SKM-1 (cell line): ENCODE measurements around the gene GALNT9.
"Not testable (repeated sequence)": the region's sequence is repeated elsewhere in the genome, so short reads cannot be mapped to it uniquely, and the experiment has no call there.

Experiments used
- DNase-seq: peaks from one replicate; lab custom pipeline; 2025; ENCODE audit not compliant: unreplicated experiment; lab: John Stamatoyannopoulos, UW

The GALNT9 gene

DNA sequence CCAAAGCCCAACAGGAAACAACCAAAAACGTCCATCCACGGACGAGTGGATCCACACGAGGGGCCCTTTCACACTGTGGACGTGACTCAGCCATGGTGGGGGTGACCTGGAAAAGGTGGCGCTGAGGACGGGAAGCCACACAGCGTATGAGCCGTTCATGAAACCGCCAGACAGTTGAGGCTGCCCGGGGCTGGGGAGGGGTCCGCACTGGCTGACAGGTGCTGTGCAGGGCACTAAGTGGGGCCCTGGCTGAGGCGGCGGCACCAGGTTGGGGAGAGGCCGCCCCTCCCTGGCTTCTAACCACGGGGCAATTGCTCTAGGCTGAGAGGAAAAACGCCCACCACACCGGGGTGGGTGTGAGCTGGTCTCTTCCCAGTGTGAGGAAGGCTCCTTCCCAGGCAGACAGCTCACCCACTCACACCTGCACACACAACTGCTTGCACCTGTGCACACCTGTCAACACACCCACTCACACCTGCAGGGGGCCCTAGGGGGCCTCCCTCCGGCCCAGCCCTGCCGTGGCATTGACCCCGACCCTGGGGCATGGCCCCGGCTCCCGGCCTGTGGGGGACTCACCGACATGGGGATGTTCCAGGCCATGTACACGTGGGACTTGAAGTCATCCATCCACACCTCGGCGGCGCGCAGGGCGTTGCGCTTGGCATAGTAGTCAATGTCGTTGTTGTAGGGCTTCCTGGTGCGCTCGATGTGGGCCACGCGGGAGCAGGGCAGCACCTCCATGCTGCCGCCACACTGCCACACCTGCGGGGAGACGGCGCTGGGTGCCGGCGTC lies 126.3 kb downstream of the GALNT9 start:
- DNase-seq = no peak

- no peak for DNase-seq
These were observed 127.8 kb downstream of the GALNT9 start for GRCh38 chr12:132201391-132202120.

GRCh38 chr12:132200800-132201199 lies 128.6 kb downstream of the GALNT9 start:
- DNase-seq = no peak

DNA sequence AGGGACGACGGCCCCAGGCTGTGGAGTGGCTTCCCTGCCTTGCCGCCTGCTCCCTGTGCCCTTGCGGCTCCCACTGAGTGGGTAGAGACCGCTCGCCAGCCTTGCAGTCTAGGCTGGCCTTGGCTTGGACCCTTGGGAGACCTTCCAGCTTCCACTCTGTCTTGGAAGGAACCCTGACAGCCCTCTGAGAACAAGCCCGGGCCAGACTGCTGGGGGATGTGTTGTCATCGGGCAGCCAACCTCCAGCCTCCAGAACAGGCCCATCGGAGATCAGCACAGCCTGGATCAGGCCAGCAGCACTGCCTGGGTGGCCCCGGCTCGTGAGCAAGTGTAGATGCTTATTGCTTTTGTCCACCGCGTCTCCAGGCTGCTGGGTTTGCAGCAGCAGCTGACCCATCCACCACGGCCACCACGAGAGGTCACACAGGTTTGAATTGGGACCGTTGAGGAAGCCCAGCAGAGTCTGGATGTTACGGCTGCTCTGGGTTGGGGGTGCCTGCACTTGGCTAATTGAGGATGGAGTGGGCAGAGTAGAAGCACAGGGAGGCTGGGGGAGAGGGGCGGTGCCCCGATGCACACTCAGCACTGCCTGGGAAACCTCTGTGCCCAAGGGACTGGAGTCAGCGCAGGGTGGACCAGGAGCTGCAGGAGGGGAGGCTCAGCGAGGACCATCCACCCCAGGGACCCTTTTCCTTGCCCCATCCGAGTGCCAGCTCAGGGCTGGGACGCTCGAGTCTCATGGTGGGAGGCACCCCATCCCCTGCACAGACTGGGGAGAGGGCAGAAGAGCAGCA lies 129.7 kb downstream of the GALNT9 start:
- no peak for DNase-seq

DNA sequence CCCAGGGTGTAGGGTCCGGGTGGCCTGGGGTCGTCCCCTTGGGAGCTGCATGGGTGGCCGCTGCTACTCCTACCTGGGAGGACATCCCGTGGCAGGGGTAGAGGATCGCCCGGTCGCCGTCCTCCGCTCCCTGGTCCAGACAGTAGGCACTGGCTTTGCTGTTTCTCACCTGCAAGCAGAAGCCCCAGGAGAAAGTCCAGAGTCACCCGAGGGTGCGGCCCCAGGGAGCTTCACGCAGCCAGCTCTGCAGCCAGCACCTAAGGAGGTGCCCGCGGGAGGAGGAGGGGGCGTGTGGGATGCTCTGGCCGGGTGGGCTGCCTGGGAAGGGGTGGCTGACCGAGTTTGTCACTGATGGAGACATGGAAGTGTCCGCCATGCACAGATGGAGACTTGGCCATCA lies 130.3 kb downstream of the GALNT9 start:
- no peak for DNase-seq

DNA sequence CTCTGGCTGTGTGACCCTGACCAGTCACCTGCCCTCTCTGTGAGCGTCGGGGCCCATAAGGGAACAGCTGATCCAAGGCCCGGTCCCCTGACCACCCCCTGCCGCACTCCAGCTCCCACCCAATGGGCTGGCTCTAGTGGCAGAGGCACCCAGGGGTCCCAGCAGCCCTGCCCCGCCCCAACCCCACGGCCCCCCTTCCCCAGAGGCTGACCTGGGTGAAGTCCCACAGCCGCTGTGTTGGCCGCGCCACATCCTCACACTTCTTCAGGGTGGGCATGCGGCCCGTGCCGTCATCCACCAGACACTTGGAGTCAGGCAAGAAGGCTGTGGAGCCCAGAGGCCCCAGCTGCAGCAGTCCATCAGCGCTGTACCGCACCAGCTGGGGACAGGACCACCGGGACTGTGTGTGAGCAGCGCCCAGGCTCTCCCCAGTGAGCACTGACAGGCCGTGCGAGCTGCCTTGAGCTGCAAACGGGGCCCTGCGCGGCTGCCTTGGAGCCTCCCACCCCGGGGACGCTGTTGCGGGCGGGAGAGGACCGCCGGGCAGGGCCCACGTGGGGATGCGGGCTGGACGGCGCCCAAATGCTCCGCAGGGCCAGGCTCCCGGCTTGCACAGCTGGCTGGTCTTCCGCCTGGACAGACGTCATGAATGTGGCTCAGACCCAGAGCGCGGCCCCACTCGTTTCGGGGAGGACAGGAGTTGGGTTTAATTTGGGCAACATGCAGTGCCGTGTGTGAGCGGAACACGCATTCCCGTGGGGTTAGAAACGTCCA lies 131.6 kb downstream of the GALNT9 start:
- DNase-seq = no peak

- no peak for DNase-seq
These were observed 132.5 kb downstream of the GALNT9 start for GRCh38 chr12:132196873-132197390.

GRCh38 chr12:132196038-132196872 lies 133.1 kb downstream of the GALNT9 start:
- DNase-seq = no peak

DNA sequence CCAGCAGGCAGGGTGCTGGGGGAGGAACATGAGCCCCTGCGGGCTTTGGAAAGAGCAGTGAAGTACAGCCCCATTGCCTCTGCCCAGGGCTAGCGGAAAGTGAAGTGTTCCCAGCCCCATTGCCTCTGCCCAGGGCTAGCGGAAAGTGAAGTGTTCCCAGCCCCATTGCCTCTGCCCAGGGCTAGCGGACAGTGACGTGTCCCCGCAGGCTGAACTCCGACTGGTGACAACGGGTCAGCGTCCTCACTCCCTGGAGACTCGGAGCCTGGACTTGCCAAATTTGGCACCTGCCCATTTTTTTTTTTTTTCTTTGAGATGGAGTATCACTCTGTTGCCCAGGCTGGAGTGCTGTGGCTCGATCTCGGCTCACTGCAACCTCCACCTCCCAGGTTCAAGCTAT lies 134.1 kb downstream of the GALNT9 start:
- DNase-seq = not testable (repeated sequence)

GRCh38 chr12:132194556-132194955 lies 134.8 kb downstream of the GALNT9 start:
- no peak for DNase-seq

DNA sequence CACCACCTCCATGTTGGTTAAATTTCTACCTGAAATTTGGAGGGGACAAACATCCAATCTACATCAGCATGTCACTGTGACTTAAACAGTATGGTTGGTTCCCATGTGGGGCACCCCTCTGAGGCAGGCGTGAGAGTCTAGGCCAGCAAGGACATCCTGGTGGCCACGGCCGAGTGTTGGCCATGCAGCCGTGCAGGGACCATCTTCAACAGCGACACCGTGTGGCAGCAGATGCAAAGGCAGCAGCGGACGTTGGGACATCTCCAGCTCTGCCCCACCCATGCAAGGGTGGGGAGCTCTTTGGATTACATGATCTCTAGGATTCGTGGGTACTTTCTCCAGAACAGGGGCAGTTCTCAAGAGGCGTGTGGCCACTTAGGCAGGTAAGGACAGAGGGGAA lies 135.3 kb downstream of the GALNT9 start:
- no peak for DNase-seq

- DNase-seq = no peak
These were observed 137.5 kb downstream of the GALNT9 start for GRCh38 chr12:132191715-132192553.

DNA sequence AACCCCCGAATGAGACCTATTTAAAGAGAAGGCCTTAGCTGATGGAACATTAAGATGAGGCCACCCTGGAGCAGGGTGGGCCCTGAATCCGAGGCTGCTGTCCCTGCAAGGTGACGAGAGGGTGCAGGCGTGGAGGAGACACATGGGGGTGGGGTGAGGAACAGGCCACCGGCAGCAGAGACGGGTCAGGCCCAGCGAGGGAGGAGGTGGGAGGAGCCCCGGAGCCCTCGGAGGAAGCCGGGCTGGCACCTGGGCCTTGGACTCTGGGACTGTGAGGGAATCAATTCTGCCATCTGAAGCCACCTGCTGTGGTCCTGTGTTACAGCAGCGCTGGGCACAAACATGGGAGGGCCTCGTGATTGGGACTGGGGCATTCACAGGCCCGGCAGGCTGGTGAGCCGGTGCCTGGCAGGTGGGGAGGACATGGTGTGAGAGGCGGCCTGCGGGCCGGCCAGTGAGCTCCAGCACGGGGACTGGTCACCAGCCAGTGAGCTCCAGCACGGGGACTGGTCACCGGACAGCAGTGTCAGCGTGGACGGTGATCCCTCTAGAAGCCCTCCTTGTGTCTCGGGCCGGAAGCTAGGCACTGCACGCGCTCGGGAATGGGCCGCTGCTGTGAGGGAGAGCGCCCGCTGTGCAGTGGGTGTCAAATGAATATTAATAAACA lies 138.4 kb downstream of the GALNT9 start:
- no peak for DNase-seq

GRCh38 chr12:132190012-132190755 lies 139.2 kb downstream of the GALNT9 start:
- DNase-seq = no peak

GRCh38 chr12:132189378-132190011 lies 139.9 kb downstream of the GALNT9 start:
- no peak for DNase-seq

- DNase-seq = no peak
These were observed 140.5 kb downstream of the GALNT9 start for GRCh38 chr12:132188916-132189325.

- no peak for DNase-seq
These were observed 140.9 kb downstream of the GALNT9 start for GRCh38 chr12:132188451-132188901.
